Endothelial cell of umbilical vein (primary cell): ENCODE results near the gene RAB28. TPM values are rescaled to one million over a fixed set of nuclear protein-coding genes. Genes with fewer than 3 reads are reported as not detected.

ENCODE experiments used
- BruUV-seq: library from RNA; stranded (reverse); fragments of 400-500 nt; replicated peaks from 2 replicates; lab custom pipeline; 2021; lab: Mats Ljungman, UMichigan
- CTCF ChIA-PET: fragments of 300-600, 350-600 bp; sonication (Branson Sonifier 250); formaldehyde crosslinking; loops from one replicate; lab custom pipeline; 2021; ENCODE audit warnings: antibody characterized with exemption, inconsistent platforms; lab: Charles Lee
- POLR2A ChIA-PET: fragments of 300-600, 350-600 bp; sonication (Branson Sonifier 250); formaldehyde crosslinking; loops from one replicate; lab custom pipeline; 2021; ENCODE audit warnings: antibody characterized with exemption, inconsistent platforms; lab: Charles Lee
- DNase-seq: peaks from one replicate; pipeline ENCODE4 v3.0.0-alpha.2; 2011; ENCODE audit warnings: low read depth, low spot score
- FAIRE-seq: peaks from 2 replicates; lab custom pipeline; 2011; peaks lifted over from hg19 to GRCh38; lab: Jason Lieb, UNC
- H2AFZ ChIP-seq: 2 replicates; pipeline ENCODE4 v1.6.0; 2012; ENCODE audit warnings: low read depth, low read length, control low read depth, inconsistent platforms
- H3K27ac ChIP-seq: 2 replicates; pipeline ENCODE4 v1.5.1; 2011; ENCODE audit warnings: low read depth, mild to moderate bottlenecking, control low read depth, low read length, moderate library complexity; ENCODE audit not compliant: insufficient read depth
- H3K27me3 ChIP-seq, 2 experiments: 2 replicates each; pipeline versions ENCODE4 v1.6.0 to v1.6.1; 2011; ENCODE audit warnings: low read length in 2 of 2, mixed read lengths in 1 of 2; ENCODE audit not compliant: control insufficient read depth in 2 of 2, insufficient read depth in 2 of 2
- H3K36me3 ChIP-seq, 2 experiments: 2 replicates in 1 of 2; 3 replicates in 1 of 2; pipeline ENCODE4 v1.5.1; 2011; ENCODE audit warnings: low read length in 2 of 2, mild to moderate bottlenecking in 1 of 2, moderate library complexity in 1 of 2; ENCODE audit not compliant: control insufficient read depth in 2 of 2, insufficient read depth in 2 of 2; ENCODE audit errors: extremely low read depth in 1 of 2
- H3K4me1 ChIP-seq: 3 replicates; pipeline ENCODE4 v1.5.1; 2011; ENCODE audit warnings: mild to moderate bottlenecking, low read length; ENCODE audit not compliant: control insufficient read depth, insufficient read depth; ENCODE audit errors: extremely low read depth
- H3K4me2 ChIP-seq: 2 replicates; pipeline ENCODE4 v1.6.1; 2011; ENCODE audit warnings: low read length, control low read depth, mixed read lengths; ENCODE audit not compliant: insufficient read depth
- H3K4me3 ChIP-seq, 3 experiments: fragments of 200-600 bp in 1 of 3; sonication (generic), shearing (Covaris generic) in 1 of 3; replicated peaks in 1 of 3; 2 replicates each; pipeline ENCODE4 v1.5.1; 2011 to 2016; ENCODE audit warnings: control low read depth in 3 of 3, low read length in 3 of 3, mild to moderate bottlenecking in 2 of 3, inconsistent platforms in 1 of 3, low read depth in 1 of 3, moderate library complexity in 1 of 3; ENCODE audit not compliant: insufficient read depth in 1 of 3
- H3K79me2 ChIP-seq: 2 replicates; pipeline ENCODE4 v1.6.0; 2012; ENCODE audit warnings: low read length, inconsistent platforms; ENCODE audit not compliant: control insufficient read depth, insufficient read depth
- H3K9ac ChIP-seq: replicated peaks from 2 replicates; pipeline ENCODE3; 2011; ENCODE audit warnings: low read length, control low read depth; ENCODE audit not compliant: insufficient read depth; ENCODE audit errors: extremely low read depth
- H3K9me1 ChIP-seq: replicated peaks from 3 replicates; pipeline ENCODE4 v1.6.0; 2011; ENCODE audit warnings: mild to moderate bottlenecking, low read length; ENCODE audit not compliant: control insufficient read depth, insufficient read depth; ENCODE audit errors: extremely low read depth
- H3K9me3 ChIP-seq: replicated peaks from 2 replicates; pipeline ENCODE4 v1.5.1; 2012; ENCODE audit warnings: low read length, inconsistent platforms; ENCODE audit not compliant: control insufficient read depth, insufficient read depth
- H4K20me1 ChIP-seq: replicated peaks from 2 replicates; pipeline ENCODE3; 2011; ENCODE audit warnings: mild to moderate bottlenecking, low read length; ENCODE audit not compliant: control insufficient read depth, insufficient read depth; ENCODE audit errors: extremely low read depth
- EZH2 ChIP-seq: IDR thresholded peaks from 2 replicates; pipeline ENCODE4 v1.6.1; 2012; ENCODE audit warnings: borderline replicate concordance, low read depth, mild to moderate bottlenecking, moderate library complexity, low read length, inconsistent platforms; ENCODE audit not compliant: severe bottlenecking
- FOS ChIP-seq: IDR thresholded peaks from 2 replicates; pipeline ENCODE4 v1.6.1; 2011; ENCODE audit warnings: mild to moderate bottlenecking, low read length, moderate library complexity, borderline replicate concordance; ENCODE audit not compliant: insufficient read depth
- GATA2 ChIP-seq: IDR thresholded peaks from 2 replicates; pipeline ENCODE4 v1.7.0; 2011; ENCODE audit warnings: low read depth, mild to moderate bottlenecking, moderate library complexity, mixed read lengths, low read length; ENCODE audit not compliant: insufficient read length, insufficient read depth
- JUN ChIP-seq: IDR thresholded peaks from 2 replicates; pipeline ENCODE4 v1.6.1; 2011; ENCODE audit warnings: borderline replicate concordance, low read depth; ENCODE audit not compliant: insufficient read length, insufficient read depth
- MAX ChIP-seq: IDR thresholded peaks from 2 replicates; pipeline ENCODE4 v1.6.1; 2011; ENCODE audit not compliant: insufficient read depth, insufficient read length
- MYC ChIP-seq: IDR thresholded peaks from one replicate; pipeline ENCODE4 v1.6.1; 2011; ENCODE audit warnings: mild to moderate bottlenecking, low read depth, low read length
- POLR2A ChIP-seq: IDR thresholded peaks from 2 replicates; pipeline ENCODE4 v1.6.1; 2012; ENCODE audit warnings: low read depth, mild to moderate bottlenecking, control low read depth, low read length
- POLR2AphosphoS5 ChIP-seq: IDR thresholded peaks from 2 replicates; pipeline ENCODE4 v1.6.1; 2012; ENCODE audit warnings: low read depth, mild to moderate bottlenecking, control low read depth, low read length, moderate library complexity; ENCODE audit not compliant: insufficient read depth
- dilution Hi-C: fragments of 300-500 bp; cut with MboI; formaldehyde crosslinking; loops from one replicate; pipeline ENCODE4 v1.15.0; 2019; ENCODE audit warnings: low sequenced_read_pairs; ENCODE audit not compliant: extremely low pct_ligation_motif_present
- intact Hi-C: fragments of 100-400 bp; cut with micrococcal nuclease; formaldehyde crosslinking; loops from one replicate; pipeline ENCODE4 v1.10.0; 2022
- polyA plus RNA-seq, 4 experiments: library from polyadenylated mRNA; depleted of rRNA in 3 of 4; stranded (reverse) in 3 of 4; unstranded in 1 of 4; fragments of >200 nt; gene quantifications; 2 replicates each; pipeline versions ENCODE4 v1.2.1 to v1.2.3, GENCODE V29; 2011 to 2012; ENCODE audit warnings: missing spikeins in 1 of 4
- total RNA-seq: library from RNA; stranded (reverse); gene quantifications from 2 replicates; pipeline ENCODE4 v1.2.3, GENCODE V29; 2021
- TF ChIP-seq, protein P1 (sequence below), 2 donors: IDR thresholded peaks; 1 replicate in 1 of 2; 2 replicates in 1 of 2; pipeline ENCODE4 v1.5.1; 2011; ENCODE audit warnings: low read length in 2 of 2, mild to moderate bottlenecking in 2 of 2, moderate library complexity in 2 of 2, control low read depth in 1 of 2, inconsistent platforms in 1 of 2, low read depth in 1 of 2; ENCODE audit not compliant: insufficient read depth in 1 of 2; ENCODE audit errors: extremely low read depth in 1 of 2

The RAB28 gene
- total and polyA plus RNA-seq, 2 donors (not counting 3 experiments of a cell fraction or from before 2014, with no cell fraction given): 13.0 to 13.2 TPM

DNA sequence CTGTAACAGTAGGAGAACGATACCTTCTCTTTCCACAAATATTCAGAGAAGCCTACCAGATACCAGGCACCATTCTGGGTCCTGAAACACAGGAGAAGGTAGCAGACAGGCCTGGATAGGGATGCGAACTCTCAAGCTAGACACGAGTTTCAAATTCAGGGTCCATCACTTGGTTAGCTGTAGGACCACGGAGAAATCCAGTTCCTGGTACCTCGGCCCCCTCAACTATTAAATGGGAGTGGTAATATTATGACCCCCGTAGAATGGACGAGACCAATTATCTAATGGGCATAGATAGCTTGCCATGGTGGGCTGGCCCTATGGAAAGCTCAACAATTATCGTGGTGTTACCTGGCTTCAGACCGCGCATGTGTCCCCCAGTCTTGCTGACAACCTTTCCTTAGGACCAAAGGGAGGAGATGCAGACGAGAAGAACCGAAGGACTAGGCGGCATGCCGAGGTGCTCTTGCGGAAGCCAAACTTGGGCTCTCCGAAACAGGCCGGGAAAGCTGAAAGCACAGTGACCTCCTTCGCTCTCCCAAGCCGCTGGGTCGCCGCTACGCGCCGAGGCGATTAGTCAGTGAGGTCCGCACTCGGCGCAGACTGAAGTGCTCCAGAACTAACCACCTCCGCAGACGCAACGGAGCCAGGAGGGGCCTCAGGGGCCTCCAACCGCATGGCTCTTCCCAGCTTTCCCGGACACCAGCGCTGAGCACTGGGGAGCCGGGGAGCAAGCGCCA, 40.5 kb upstream of the RAB28 start:
- Histone ChIP-seq H3K9me3 (peaks cover 7% of the 10 kb centered on the region), H2AFZ (no peak overlapping the region)
- no TSS peak for BruUV-seq

More for the DNA sequence above, 40.5 kb upstream of the RAB28 start:
- ChIA-PET POLR2A (no interaction called here), CTCF (interaction anchor here (1.8 kb wide), 1 partner anchor 19 kb away, joined by 6 read pairs; the partner anchor contains the start of gene NKX3-2)
- H3K27me3 ChIP-seq: peaks cover 86 to 96% of the 10 kb centered on the region in 2 experiments
- H3K36me3 ChIP-seq: no peaks in the 10 kb centered on the region
- H3K4me3 ChIP-seq: no peak overlapping the region
- no peak for DNase-seq
- no peak for FAIRE-seq
- H3K9ac ChIP-seq: no peak overlapping the region
- H4K20me1 ChIP-seq: no peaks in the 10 kb centered on the region
- no peaks in the 10 kb centered on the region for H3K4me1 ChIP-seq
- intact Hi-C loops (no loop called here), dilution Hi-C loops (no loop called here)
- no peak overlapping the region for H3K27ac ChIP-seq
- H3K79me2 ChIP-seq: no peaks in the 10 kb centered on the region
- H3K9me1 ChIP-seq: no peaks in the 10 kb centered on the region
- no peak for TF ChIP-seq MYC
- TF ChIP-seq FOS: no peak
- TF ChIP-seq POLR2A: no peak
- TF ChIP-seq GATA2: no peak
- no peak for TF ChIP-seq POLR2AphosphoS5
- no peak for TF ChIP-seq MAX
- no peak for TF ChIP-seq EZH2
- TF ChIP-seq JUN: no peak
- TF ChIP-seq, protein P1, sequence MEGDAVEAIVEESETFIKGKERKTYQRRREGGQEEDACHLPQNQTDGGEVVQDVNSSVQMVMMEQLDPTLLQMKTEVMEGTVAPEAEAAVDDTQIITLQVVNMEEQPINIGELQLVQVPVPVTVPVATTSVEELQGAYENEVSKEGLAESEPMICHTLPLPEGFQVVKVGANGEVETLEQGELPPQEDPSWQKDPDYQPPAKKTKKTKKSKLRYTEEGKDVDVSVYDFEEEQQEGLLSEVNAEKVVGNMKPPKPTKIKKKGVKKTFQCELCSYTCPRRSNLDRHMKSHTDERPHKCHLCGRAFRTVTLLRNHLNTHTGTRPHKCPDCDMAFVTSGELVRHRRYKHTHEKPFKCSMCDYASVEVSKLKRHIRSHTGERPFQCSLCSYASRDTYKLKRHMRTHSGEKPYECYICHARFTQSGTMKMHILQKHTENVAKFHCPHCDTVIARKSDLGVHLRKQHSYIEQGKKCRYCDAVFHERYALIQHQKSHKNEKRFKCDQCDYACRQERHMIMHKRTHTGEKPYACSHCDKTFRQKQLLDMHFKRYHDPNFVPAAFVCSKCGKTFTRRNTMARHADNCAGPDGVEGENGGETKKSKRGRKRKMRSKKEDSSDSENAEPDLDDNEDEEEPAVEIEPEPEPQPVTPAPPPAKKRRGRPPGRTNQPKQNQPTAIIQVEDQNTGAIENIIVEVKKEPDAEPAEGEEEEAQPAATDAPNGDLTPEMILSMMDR (IDR thresholded peaks at IDR 0.05; ENCODE audit: extremely low read depth in 1 of 2, insufficient read depth in 1 of 2, low read depth in 1 of 2, low read length in 2 of 2): no peak
- H3K4me2 ChIP-seq: no peak overlapping the region
